Activated CD4-positive, alpha-beta T cell treated with anti-CD3 and anti-CD28 coated beads for 48 hours (primary cell): ENCODE results near the gene COL15A1.

ENCODE experiments used
- DNase-seq: peaks from one replicate; pipeline ENCODE4 v3.0.0-alpha.2; 2020

The COL15A1 gene

DNA sequence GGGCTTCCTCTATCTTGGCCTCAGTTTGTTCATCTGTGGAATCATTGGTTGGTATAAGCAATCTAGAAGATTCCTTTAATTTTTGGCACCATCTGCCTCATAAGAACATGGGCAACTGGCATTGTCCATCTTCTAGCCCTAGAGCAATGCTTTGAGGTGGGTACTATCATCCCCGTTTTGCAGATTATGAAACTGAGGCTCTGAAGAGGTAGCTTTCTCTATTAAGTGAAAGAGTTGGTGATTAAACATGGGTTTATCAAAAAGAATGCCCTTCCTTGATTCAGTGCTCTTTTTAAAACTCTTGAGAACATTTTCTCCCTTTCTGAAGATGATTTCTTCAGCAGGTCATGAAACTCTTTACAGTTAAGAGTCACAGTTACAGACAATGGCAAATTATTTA, 118.8 kb downstream of the COL15A1 start:
- DNase-seq, result no peak

DNA sequence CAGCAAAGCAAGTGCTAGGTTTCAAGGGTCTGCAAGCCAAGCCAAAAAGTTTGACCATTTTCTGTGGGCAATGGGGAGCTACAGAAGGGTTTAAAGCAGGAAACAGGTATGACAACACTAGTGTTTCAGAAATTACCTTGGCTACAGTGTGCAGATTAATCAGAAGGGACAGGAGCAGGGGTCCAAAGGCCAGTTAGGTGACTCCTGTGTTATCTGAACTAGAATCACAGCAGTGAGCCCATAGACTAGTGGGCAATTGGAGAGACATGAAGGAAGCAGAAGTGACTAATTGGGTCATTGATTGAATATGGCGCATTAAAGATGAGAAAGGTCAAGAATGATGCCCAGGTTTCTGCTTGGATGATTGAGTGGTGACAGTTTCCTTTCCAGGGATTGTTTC, 119.8 kb downstream of the COL15A1 start:
- DNase-seq, result no peak

DNA sequence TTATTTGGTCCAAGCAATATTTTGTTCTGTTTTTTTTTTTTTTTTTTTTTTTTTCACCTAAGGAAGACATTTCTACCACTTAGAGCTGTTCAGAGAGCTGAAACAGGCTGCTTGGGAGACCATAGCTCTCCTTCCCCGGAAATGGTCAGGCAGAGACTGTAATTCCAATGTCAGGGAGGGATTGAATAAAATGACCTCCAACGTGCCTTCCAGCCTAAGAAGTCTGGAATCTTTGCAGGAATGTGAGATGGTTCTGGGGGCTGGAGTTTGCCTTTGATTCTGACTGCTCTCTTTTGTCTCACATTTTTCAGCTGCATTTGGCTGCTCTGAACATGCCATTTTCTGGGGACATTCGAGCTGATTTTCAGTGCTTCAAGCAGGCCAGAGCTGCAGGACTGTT, 122.9 kb downstream of the COL15A1 start:
- DNase-seq, result no peak

DNA sequence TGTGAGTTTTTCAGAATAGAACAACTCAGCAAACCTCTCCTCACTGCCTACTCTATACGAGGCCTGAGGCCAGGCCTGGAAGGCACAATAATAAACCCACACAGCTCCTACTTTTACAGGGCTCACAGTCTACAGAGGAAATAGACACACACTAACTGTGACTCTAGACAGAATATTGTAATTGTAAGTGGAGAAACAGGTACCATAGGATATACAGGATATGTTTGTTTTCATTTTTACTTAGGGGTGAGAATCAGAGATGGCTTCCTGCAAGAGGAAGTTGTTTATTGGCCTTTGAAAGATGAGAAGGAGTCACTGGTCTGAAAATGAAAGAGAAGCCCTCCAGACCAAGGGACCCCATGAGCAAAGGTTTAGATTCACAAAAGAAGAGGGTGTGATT, 125.4 kb downstream of the COL15A1 start:
- DNase-seq, result no peak

DNA sequence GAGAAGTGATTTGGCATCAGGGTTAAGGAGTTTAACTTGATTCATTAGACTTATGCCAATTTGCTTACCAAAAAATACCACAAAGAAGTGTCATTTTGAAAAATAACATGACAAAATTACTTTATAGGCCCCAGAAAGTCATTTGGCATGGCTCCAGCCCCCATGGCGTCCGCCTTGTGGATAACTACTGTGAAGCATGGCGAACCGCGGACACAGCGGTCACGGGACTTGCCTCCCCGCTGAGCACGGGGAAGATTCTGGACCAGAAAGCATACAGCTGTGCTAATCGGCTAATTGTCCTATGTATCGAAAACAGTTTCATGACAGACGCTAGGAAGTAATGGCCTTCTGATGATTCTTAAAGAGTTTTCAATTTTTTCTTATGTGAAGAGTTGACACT, 125.8 kb downstream of the COL15A1 start:
- DNase-seq, result no peak

GRCh38 chr9:99070681-99071080, 127.0 kb downstream of the COL15A1 start:
- DNase-seq, result no peak

- DNase-seq, result no peak
These were observed 127.8 kb downstream of the COL15A1 start for GRCh38 chr9:99071313-99072039.

DNA sequence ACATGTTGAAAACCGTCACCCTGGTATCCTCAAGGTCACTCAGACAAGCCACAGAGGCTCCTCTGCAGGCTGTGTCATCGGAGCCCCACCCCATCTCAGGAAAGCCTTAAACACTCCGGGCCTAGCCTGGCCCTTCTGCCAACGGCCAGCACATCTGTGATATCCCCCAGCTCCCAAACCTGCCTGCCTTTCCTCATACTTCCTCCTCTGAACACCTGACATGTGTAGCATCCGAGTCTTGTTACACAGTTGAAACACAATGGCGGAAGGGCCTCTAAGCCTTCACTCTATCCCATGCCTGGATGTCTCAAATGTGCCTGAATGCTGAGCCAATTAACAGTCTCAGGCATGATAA, 128.3 kb downstream of the COL15A1 start:
- DNase-seq, result no peak

- DNase-seq, result no peak
These were observed 129.6 kb downstream of the COL15A1 start for GRCh38 chr9:99073347-99073746.

DNA sequence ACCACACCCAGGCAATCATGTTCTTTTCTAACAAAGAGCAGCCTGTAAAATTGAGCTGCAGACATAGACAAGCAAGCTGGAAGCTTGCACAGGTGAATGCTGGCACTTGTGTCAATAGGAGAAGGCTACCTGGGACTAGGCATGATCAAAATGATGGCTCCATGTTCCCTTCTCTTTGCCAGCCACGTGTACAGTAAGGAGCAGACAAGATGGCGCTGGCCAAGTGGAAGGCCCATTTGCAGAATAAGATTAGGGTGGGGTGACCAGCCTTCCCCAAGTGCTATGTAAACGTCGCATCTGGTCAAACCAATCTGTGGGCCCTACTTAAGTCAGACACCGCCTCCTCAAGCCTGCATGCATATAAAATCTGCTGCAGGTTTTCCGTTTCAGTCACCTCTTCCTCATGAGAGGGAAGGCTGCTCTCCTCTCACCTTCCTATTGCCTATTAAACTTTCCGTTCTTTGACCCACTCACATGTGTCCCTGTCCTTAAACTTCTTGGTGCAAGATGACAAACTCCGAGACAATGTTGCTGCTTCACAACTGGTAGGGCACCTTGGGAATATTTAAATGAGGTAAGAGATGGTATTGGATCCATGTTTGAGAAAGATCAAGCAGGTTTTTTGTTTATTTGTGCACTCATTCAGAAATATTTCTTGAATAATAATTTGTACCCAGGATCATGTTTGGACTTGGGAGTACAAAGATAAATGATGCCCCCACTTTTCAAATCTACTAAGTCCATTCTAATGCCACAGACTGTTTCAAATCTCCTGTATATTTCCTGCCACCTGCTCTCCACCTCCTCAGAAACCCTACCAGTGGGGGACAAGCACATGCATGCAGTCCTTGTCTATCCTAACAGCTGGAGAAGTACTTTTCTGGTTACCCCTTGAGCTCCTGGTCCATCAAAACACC, 130.5 kb downstream of the COL15A1 start:
- DNase-seq, result no peak

GRCh38 chr9:99074902-99075245, 131.2 kb downstream of the COL15A1 start:
- no peak for DNase-seq

- no peak for DNase-seq
These were observed 131.7 kb downstream of the COL15A1 start for GRCh38 chr9:99075246-99075912.

- DNase-seq, result no peak
These were observed 132.3 kb downstream of the COL15A1 start for GRCh38 chr9:99076030-99076429.

GRCh38 chr9:99076483-99077171, 132.9 kb downstream of the COL15A1 start:
- peak; percentile 24 for DNase-seq

DNA sequence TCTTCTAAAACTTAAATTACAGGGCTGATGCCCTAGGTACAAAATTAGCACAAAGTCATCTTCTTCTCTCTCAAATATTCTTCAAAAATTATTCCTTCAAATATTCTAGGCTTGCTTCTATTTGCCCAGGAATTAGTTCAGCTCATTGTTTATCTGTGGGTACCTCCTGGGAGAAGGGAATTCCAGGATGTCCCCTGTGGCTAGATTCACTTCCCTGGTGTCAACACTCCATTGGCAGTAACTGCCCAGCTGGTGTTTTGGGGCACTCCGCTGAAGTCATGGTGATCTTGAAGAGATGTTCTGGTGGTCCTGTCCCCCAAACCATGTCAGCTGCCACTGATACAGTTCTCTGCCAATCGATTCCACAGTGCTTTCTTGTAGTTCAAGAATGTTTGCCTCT, 135.0 kb downstream of the COL15A1 start:
- no peak for DNase-seq

DNA sequence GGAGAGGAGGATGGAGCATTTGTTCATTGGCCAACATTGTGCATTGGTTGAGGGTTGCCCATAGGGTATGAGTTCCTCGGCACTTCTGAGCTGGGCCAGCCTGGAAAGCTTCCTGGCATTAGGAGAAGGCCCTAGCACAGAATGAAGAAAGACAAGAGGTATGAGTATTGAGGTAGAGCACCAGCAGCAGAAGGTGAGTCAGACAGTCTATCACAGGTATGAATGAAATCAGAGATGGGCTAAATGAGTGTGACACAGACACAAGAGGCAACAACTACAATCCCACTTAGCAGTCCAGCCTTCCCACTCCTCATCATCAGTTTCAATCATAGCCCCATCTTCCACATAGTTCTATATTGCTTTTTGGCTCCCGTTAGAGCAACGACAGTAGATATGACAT, 135.8 kb downstream of the COL15A1 start:
- no peak for DNase-seq

- no peak for DNase-seq
These were observed 139.3 kb downstream of the COL15A1 start for GRCh38 chr9:99083051-99083450.

DNA sequence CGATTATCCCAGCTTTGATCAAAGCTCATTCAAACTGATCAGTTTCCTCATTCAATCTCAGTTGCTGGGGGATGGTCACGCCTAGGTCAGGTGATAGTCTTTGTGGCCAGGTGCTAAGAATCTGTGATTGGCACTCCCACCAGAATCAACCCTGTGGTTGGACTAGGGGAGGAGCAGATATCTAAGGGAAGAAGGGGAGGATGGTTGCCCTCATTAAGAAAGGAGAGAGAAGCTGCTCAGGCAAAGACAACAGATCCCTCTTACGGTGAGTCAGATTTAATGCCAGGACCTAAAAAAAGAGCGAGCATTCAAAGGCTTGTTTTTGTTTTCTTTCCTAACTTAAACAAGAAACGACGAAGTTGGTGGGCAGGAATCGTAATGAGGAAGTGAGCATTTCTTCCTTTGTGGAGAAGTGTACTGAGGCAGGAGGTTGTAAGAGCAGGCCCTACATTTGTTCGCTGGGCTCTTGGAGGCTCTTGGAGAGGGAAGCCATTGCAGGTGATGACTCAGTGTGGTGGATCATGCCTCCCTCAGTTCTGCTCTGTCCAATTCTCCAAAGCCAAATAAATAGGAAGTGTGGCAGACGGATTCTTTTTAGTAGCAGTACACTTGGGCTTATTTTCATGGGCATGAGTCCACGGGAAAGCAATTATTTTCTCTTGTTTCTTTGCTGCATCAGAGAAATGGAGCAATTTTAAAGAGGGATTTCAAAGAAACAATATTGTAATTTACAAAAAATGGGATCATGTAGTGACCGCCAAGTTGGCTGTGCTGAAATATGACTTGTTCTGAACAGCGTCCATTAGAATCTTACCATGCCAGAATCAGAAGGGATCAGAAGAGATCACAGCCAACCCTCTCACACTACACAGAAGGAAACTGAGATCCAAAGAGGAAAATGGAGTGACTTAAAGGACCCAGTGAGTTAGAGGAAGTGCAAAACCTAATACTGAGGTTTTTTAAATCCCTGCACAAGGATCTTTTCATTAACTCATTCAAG, 142.5 kb downstream of the COL15A1 start:
- DNase-seq, result no peak

GRCh38 chr9:99087462-99087861, 143.8 kb downstream of the COL15A1 start:
- no peak for DNase-seq

GRCh38 chr9:99090336-99091130, 146.8 kb downstream of the COL15A1 start:
- no peak for DNase-seq
